IMR-90 (cell line): ENCODE data around the gene GRAMD4. TPM values are rescaled to one million over a fixed set of nuclear protein-coding genes. Genes with fewer than 3 reads are reported as not detected.

Experiments
- ATAC-seq: fragments of 200-7000 bp; cut with Tn5 transposase; 2 replicates; pipeline ENCODE4 v1.9.1; 2020; ENCODE audit warnings: low read depth, mild to moderate bottlenecking, moderate library complexity
- BruUV-seq: library from RNA; stranded (reverse); fragments of 400-500 nt; replicated peaks from 2 replicates; lab custom pipeline; 2021; lab: Mats Ljungman, UMichigan
- CTCF ChIA-PET: fragments of 300-600 bp; formaldehyde crosslinking; extraction: SDS; loops from one replicate; lab custom pipeline; 2021; ENCODE audit warnings: antibody characterized with exemption; lab: Yijun Ruan, JAX
- POLR2A ChIA-PET: fragments of 300-600 bp; sonication (Branson Sonifier 250); formaldehyde crosslinking; loops from one replicate; lab custom pipeline; 2022; ENCODE audit warnings: antibody characterized with exemption; ENCODE audit not compliant: unreplicated experiment; lab: Charles Lee
- DNase-seq: peaks from one replicate; pipeline ENCODE4 v3.0.0; 2013
- H2AFZ ChIP-seq: replicated peaks from 2 replicates; pipeline ENCODE3; 2013; ENCODE audit warnings: low read length, mild to moderate bottlenecking; ENCODE audit not compliant: poor library complexity
- H2AK5ac ChIP-seq: 2 replicates; pipeline ENCODE4 v1.6.1; 2013; ENCODE audit warnings: low read depth, low read length, inconsistent platforms
- H2AK9ac ChIP-seq: replicated peaks from 2 replicates; pipeline ENCODE3; 2013; ENCODE audit warnings: mild to moderate bottlenecking, low read depth, low read length, moderate library complexity; ENCODE audit not compliant: poor library complexity
- H2BK120ac ChIP-seq: 2 replicates; pipeline ENCODE4 v1.6.1; 2013; ENCODE audit warnings: low read depth, low read length, inconsistent platforms
- H2BK15ac ChIP-seq: 3 replicates; pipeline ENCODE4 v1.6.1; 2013; ENCODE audit warnings: low read depth, low read length, inconsistent platforms
- H2BK20ac ChIP-seq: 2 replicates; pipeline ENCODE4 v1.6.1; 2013; ENCODE audit warnings: low read depth, mild to moderate bottlenecking, inconsistent platforms, low read length, moderate library complexity
- H2BK5ac ChIP-seq: 2 replicates; pipeline ENCODE4 v1.6.1; 2013; ENCODE audit warnings: mild to moderate bottlenecking, low read depth, low read length, inconsistent platforms; ENCODE audit not compliant: poor library complexity, severe bottlenecking
- H3K14ac ChIP-seq: replicated peaks from 2 replicates; pipeline ENCODE4 v1.6.1; 2013; ENCODE audit warnings: low read depth, low read length, inconsistent platforms
- H3K18ac ChIP-seq: 2 replicates; pipeline ENCODE4 v1.6.1; 2013; ENCODE audit warnings: low read depth, low read length, control low read depth
- H3K23ac ChIP-seq: 2 replicates; pipeline ENCODE4 v1.6.1; 2013; ENCODE audit warnings: low read depth, low read length, inconsistent platforms
- H3K27ac ChIP-seq: 2 replicates; pipeline ENCODE4 v1.5.1; 2013; ENCODE audit warnings: mild to moderate bottlenecking, control low read depth, low read length; ENCODE audit not compliant: insufficient read depth
- H3K27me3 ChIP-seq: 2 replicates; pipeline ENCODE4 v1.6.1; 2013; ENCODE audit warnings: low read length; ENCODE audit not compliant: control insufficient read depth, insufficient read depth
- H3K36me3 ChIP-seq: 2 replicates; pipeline ENCODE4 v1.6.1; 2013; ENCODE audit warnings: low read length, mixed read lengths; ENCODE audit not compliant: control insufficient read depth, insufficient read depth
- H3K4ac ChIP-seq: 2 replicates; pipeline ENCODE4 v1.6.1; 2013; ENCODE audit warnings: low read depth, low read length, inconsistent platforms
- H3K4me1 ChIP-seq: 2 replicates; pipeline ENCODE4 v1.6.1; 2013; ENCODE audit warnings: low read length, mixed read lengths; ENCODE audit not compliant: control insufficient read depth, insufficient read depth
- H3K4me2 ChIP-seq: 2 replicates; pipeline ENCODE4 v1.6.1; 2013; ENCODE audit warnings: low read depth, mild to moderate bottlenecking, control low read depth, low read length, moderate library complexity
- H3K4me3 ChIP-seq: 2 replicates; pipeline ENCODE4 v1.5.1; 2013; ENCODE audit warnings: low read depth, mild to moderate bottlenecking, control low read depth, low read length, moderate library complexity; ENCODE audit not compliant: insufficient read depth
- H3K56ac ChIP-seq: 2 replicates; pipeline ENCODE4 v1.6.1; 2013; ENCODE audit warnings: low read length, inconsistent platforms; ENCODE audit not compliant: insufficient read depth; ENCODE audit errors: extremely low read depth
- H3K79me1 ChIP-seq, 2 experiments: 2 replicates each; pipeline ENCODE4 v1.6.1; 2013; ENCODE audit warnings: low read length in 2 of 2, inconsistent platforms in 1 of 2, low read depth in 1 of 2
- H3K9ac ChIP-seq: 2 replicates; pipeline ENCODE4 v1.6.1; 2013; ENCODE audit warnings: low read depth, low read length, control low read depth
- H3K9me1 ChIP-seq: 2 replicates; pipeline ENCODE4 v1.6.1; 2013; ENCODE audit warnings: low read length, inconsistent platforms; ENCODE audit not compliant: insufficient read depth
- H3K9me3 ChIP-seq: 2 replicates; pipeline ENCODE4 v1.6.1; 2013; ENCODE audit warnings: low read length; ENCODE audit not compliant: control insufficient read depth, insufficient read depth
- H4K20me1 ChIP-seq: 2 replicates; pipeline ENCODE4 v1.6.1; 2013; ENCODE audit warnings: low read length, inconsistent platforms; ENCODE audit not compliant: insufficient read depth
- H4K5ac ChIP-seq: 2 replicates; pipeline ENCODE4 v1.6.1; 2013; ENCODE audit warnings: mild to moderate bottlenecking, low read depth, low read length, control low read depth
- H4K8ac ChIP-seq, 2 experiments: 2 replicates each; pipeline ENCODE4 v1.6.1; 2013; ENCODE audit warnings: low read depth in 2 of 2, low read length in 2 of 2, control low read depth in 1 of 2, inconsistent platforms in 1 of 2
- H4K91ac ChIP-seq: 2 replicates; pipeline ENCODE4 v1.6.1; 2013; ENCODE audit warnings: low read depth, low read length, inconsistent platforms; ENCODE audit not compliant: insufficient read depth
- BHLHE40 ChIP-seq: fragments of 150-350 bp; IDR thresholded peaks from 2 replicates; pipeline ENCODE4 v1.6.1; 2016; ENCODE audit warnings: mild to moderate bottlenecking, low read depth, low read length
- CEBPB ChIP-seq: IDR thresholded peaks from 2 replicates; pipeline ENCODE4 v1.6.1; 2012; ENCODE audit warnings: low read depth, low read length, improper control_type of control experiment
- CHD1 ChIP-seq: IDR thresholded peaks from 2 replicates; pipeline ENCODE4 v1.6.1; 2012; ENCODE audit warnings: low read depth, low read length, improper control_type of control experiment
- CTCF ChIP-seq: conservative IDR thresholded peaks from 2 replicates; pipeline ENCODE4 v1.5.1; 2012; ENCODE audit warnings: mild to moderate bottlenecking, low read depth, low read length, improper control_type of control experiment
- ELK1 ChIP-seq: fragments of 150-350 bp; IDR thresholded peaks from 2 replicates; pipeline ENCODE4 v1.6.1; 2016; ENCODE audit warnings: low read depth, mild to moderate bottlenecking, low read length, moderate library complexity, borderline replicate concordance
- FOS ChIP-seq: fragments of 150-350 bp; IDR thresholded peaks from 2 replicates; pipeline ENCODE4 v1.6.1; 2016; ENCODE audit warnings: low read depth, low read length
- MAFK ChIP-seq: IDR thresholded peaks from 2 replicates; pipeline ENCODE4 v1.6.1; 2012; ENCODE audit warnings: low read depth, low read length, improper control_type of control experiment
- MAZ ChIP-seq: IDR thresholded peaks from 2 replicates; pipeline ENCODE4 v1.6.1; 2012; ENCODE audit warnings: low read depth, mild to moderate bottlenecking, low read length, improper control_type of control experiment, moderate library complexity, borderline replicate concordance
- MXI1 ChIP-seq: IDR thresholded peaks from 2 replicates; pipeline ENCODE4 v1.6.1; 2012; ENCODE audit warnings: low read depth, mild to moderate bottlenecking, low read length, moderate library complexity, borderline replicate concordance
- NFE2L2 ChIP-seq: fragments of 150-350 bp; IDR thresholded peaks from 2 replicates; pipeline ENCODE4 v1.6.1; 2016; ENCODE audit warnings: low read depth, mild to moderate bottlenecking, low read length
- POLR2A ChIP-seq: IDR thresholded peaks from 2 replicates; pipeline ENCODE4 v1.6.1; 2012; ENCODE audit warnings: mild to moderate bottlenecking, low read depth, low read length
- RAD21 ChIP-seq: IDR thresholded peaks from 2 replicates; pipeline ENCODE4 v1.6.1; 2012; ENCODE audit warnings: low read length, improper control_type of control experiment
- RCOR1 ChIP-seq: IDR thresholded peaks from 2 replicates; pipeline ENCODE4 v1.6.1; 2012; ENCODE audit warnings: mild to moderate bottlenecking, low read length, improper control_type of control experiment; ENCODE audit not compliant: insufficient replicate concordance
- RFX5 ChIP-seq: IDR thresholded peaks from 2 replicates; pipeline ENCODE4 v1.8.0; 2012; ENCODE audit warnings: low read depth, mild to moderate bottlenecking, low read length, moderate library complexity
- SMC3 ChIP-seq: fragments of 150-350 bp; IDR thresholded peaks from 2 replicates; pipeline ENCODE4 v1.6.1; 2016; ENCODE audit warnings: low read depth, mild to moderate bottlenecking, antibody characterized with exemption, low read length, moderate library complexity
- USF2 ChIP-seq: fragments of 150-350 bp; IDR thresholded peaks from 2 replicates; pipeline ENCODE4 v1.6.1; 2017; ENCODE audit warnings: mild to moderate bottlenecking, antibody characterized with exemption, low read length, low read depth
- WGBS, 2 experiments: methylation state at CpG; one replicate each; pipeline versions ENCODE4 v1.1.5 to v1.1.7; 2013; ENCODE audit warnings: missing lambda C conversion rate in 2 of 2; ENCODE audit not compliant: insufficient read length in 1 of 2; ENCODE audit errors: extremely low coverage in 2 of 2; 5-methylcytosine and 5-hydroxymethylcytosine counted together
- dilution Hi-C: fragments of 300-500 bp; cut with HindIII; formaldehyde crosslinking; loops from one replicate; pipeline ENCODE4 v1.14.3; 2018; ENCODE audit warnings: low sequenced_read_pairs; ENCODE audit not compliant: unreplicated experiment
- in situ Hi-C: fragments of 300-500 bp; cut with MboI; formaldehyde crosslinking; loops from 3 replicates; pipeline ENCODE4 v1.14.3; 2019; ENCODE audit warnings: low sequenced_read_pairs, inconsistent platforms, mixed read lengths
- intact Hi-C: fragments of 100-400 bp; cut with micrococcal nuclease; formaldehyde crosslinking; loops from 2 replicates; pipeline ENCODE4 v1.10.0; 2022
- polyA plus RNA-seq, 3 experiments: library from polyadenylated mRNA; depleted of rRNA; stranded (reverse); fragments of >200 nt; gene quantifications; 2 replicates each; pipeline ENCODE4 v1.2.3, GENCODE V29; 2012; ENCODE audit warnings: low replicate concordance in 1 of 3
- total RNA-seq: library from RNA; depleted of rRNA; stranded (reverse); fragments of >200 nt; gene quantifications from 2 replicates; pipeline ENCODE4 v1.2.3, GENCODE V29; 2012

The GRAMD4 gene
- total and polyA plus RNA-seq, 2 of the 4 experiments (the other 2 are of a cell fraction): 2.7 to 5.8 TPM

- H2AK5ac ChIP-seq: no peak overlapping the region
- DNase-seq: no peak
- peaks cover 71% of the 10 kb centered on the region for H3K36me3 ChIP-seq
- dilution Hi-C loops: no loop called here
- TF ChIP-seq NFE2L2 (no peak), FOS (no peak), MAFK (no peak), CTCF (no peak), MAZ (no peak), CEBPB (no peak), RCOR1 (no peak), MXI1 (no peak), POLR2A (no peak), RFX5 (no peak), ELK1 (no peak), SMC3 (no peak), RAD21 (no peak), USF2 (no peak), BHLHE40 (no peak), CHD1 (no peak)
- H3K9ac ChIP-seq: no peak overlapping the region
- ChIA-PET POLR2A (no interaction called here), CTCF (no interaction called here)
- no peak overlapping the region for H3K4me2 ChIP-seq
- no peak overlapping the region for H2BK20ac ChIP-seq
- intact Hi-C loops: no loop called here
- H3K9me1 ChIP-seq: no peaks in the 10 kb centered on the region
- H2AFZ ChIP-seq: no peak overlapping the region
- H3K56ac ChIP-seq: no peak overlapping the region
- H3K4ac ChIP-seq: no peak overlapping the region
- H3K4me3 ChIP-seq: no peak overlapping the region
- no peaks in the 10 kb centered on the region for H3K27me3 ChIP-seq
- no peaks in the 10 kb centered on the region for H3K9me3 ChIP-seq
- H2BK5ac ChIP-seq: no peak overlapping the region
- no peaks in the 10 kb centered on the region; a peak in 1 of 4 replicates for H3K79me1 ChIP-seq
- ATAC-seq: no peak
- BruUV-seq: no TSS peak
- no peaks in the 10 kb centered on the region; the same call in 1 of the 2 replicates for H4K20me1 ChIP-seq
- in situ Hi-C loops: no loop called here
- no peak overlapping the region for H4K91ac ChIP-seq
- 90% methylated on average over 9 of the region's 20 CpGs; no CpG with 5 or more reads in 1 of the 2 experiments for WGBS, 2 experiments
- H3K27ac ChIP-seq: no peak overlapping the region
- no peak overlapping the region for H4K8ac ChIP-seq
- no peak overlapping the region for H4K5ac ChIP-seq
- H2BK120ac ChIP-seq: no peak overlapping the region
- no peak overlapping the region for H3K18ac ChIP-seq
- H2AK9ac ChIP-seq: no peak overlapping the region
- H3K14ac ChIP-seq: no peak overlapping the region
- no peak overlapping the region for H2BK15ac ChIP-seq
- no peaks in the 10 kb centered on the region for H3K4me1 ChIP-seq
- no peak overlapping the region for H3K23ac ChIP-seq
Measured at GRCh38 chr22:46690146-46690545, 70.0 kb downstream of the GRAMD4 start.
